Osteocyte (in vitro differentiated cells): Measurements from ENCODE around the gene CDH23. TPM values are rescaled to one million over a fixed set of nuclear protein-coding genes. Genes with fewer than 3 reads are reported as not detected.

Source experiments
- DNase-seq: peaks from one replicate; pipeline ENCODE4 v3.0.0; 2021; ENCODE audit warnings: mixed read lengths; ENCODE audit not compliant: unreplicated experiment; ENCODE audit errors: extremely low spot score
- H3K27ac Mint-ChIP-seq: one replicate; pipeline ENCODE4 v1.8.0; 2021; ENCODE audit warnings: mild to moderate bottlenecking, mixed read lengths; ENCODE audit not compliant: unreplicated experiment
- H3K27me3 Mint-ChIP-seq: one replicate; pipeline ENCODE4 v1.8.0; 2021; ENCODE audit warnings: mixed read lengths; ENCODE audit not compliant: unreplicated experiment
- H3K36me3 Mint-ChIP-seq: one replicate; pipeline ENCODE4 v1.8.0; 2021; ENCODE audit warnings: mixed read lengths; ENCODE audit not compliant: unreplicated experiment
- H3K4me1 Mint-ChIP-seq: one replicate; pipeline ENCODE4 v1.8.0; 2021; ENCODE audit warnings: mixed read lengths; ENCODE audit not compliant: unreplicated experiment
- H3K4me3 Mint-ChIP-seq: one replicate; pipeline ENCODE4 v1.8.0; 2021; ENCODE audit warnings: mild to moderate bottlenecking, moderate library complexity, mixed read lengths; ENCODE audit not compliant: unreplicated experiment
- H3K9me3 Mint-ChIP-seq: one replicate; pipeline ENCODE4 v1.8.0; 2021; ENCODE audit warnings: mixed read lengths; ENCODE audit not compliant: unreplicated experiment
- CTCF ChIP-seq: fragments of 200-600 bp; sonication (generic); IDR thresholded peaks from 2 replicates; pipeline ENCODE4 v1.5.0; 2021; ENCODE audit warnings: antibody characterized with exemption, mild to moderate bottlenecking, moderate library complexity
- total RNA-seq: library from RNA; stranded (reverse); gene quantifications from 2 replicates; pipeline ENCODE4 v1.2.1, GENCODE V29; 2021

Gene CDH23
- total RNA-seq, 1 donor from 2014 or later: not detected

- no peaks in the 10 kb centered on the region for H3K9me3 Mint-ChIP-seq
- H3K4me3 Mint-ChIP-seq: no peak overlapping the region
- no peaks in the 10 kb centered on the region for H3K4me1 Mint-ChIP-seq
- no peak for TF ChIP-seq CTCF
- H3K36me3 Mint-ChIP-seq: no peaks in the 10 kb centered on the region
- peaks cover 17% of the 10 kb centered on the region for H3K27me3 Mint-ChIP-seq
- H3K27ac Mint-ChIP-seq: no peak overlapping the region
- no peak for DNase-seq
Observed at GRCh38 chr10:71704816-71705215, 308.1 kb downstream of the CDH23 start.

GRCh38 chr10:71705582-71705981 lies 308.9 kb downstream of the CDH23 start:
- Mint-ChIP-seq H3K4me3 (no peak overlapping the region), H3K27ac (no peak overlapping the region), H3K36me3 (no peaks in the 10 kb centered on the region), H3K4me1 (no peaks in the 10 kb centered on the region), H3K9me3 (no peaks in the 10 kb centered on the region), H3K27me3 (peaks cover 22% of the 10 kb centered on the region)
- no peak for DNase-seq
- no peak for TF ChIP-seq CTCF

- no peak overlapping the region for H3K27ac Mint-ChIP-seq
Observed at GRCh38 chr10:71706216-71707121, 309.7 kb downstream of the CDH23 start.

GRCh38 chr10:71707240-71707789 lies 310.6 kb downstream of the CDH23 start:
- no peak for TF ChIP-seq CTCF
- no peaks in the 10 kb centered on the region for H3K4me1 Mint-ChIP-seq
- H3K4me3 Mint-ChIP-seq: no peak overlapping the region
- no peaks in the 10 kb centered on the region for H3K9me3 Mint-ChIP-seq
- no peak overlapping the region for H3K27ac Mint-ChIP-seq
- no peak for DNase-seq
- H3K36me3 Mint-ChIP-seq: no peaks in the 10 kb centered on the region
- peaks cover 18% of the 10 kb centered on the region for H3K27me3 Mint-ChIP-seq

More at GRCh38 chr10:71706216-71707121, 309.7 kb downstream of the CDH23 start:
- H3K4me3 Mint-ChIP-seq: no peak overlapping the region
- no peaks in the 10 kb centered on the region for H3K36me3 Mint-ChIP-seq
- no peaks in the 10 kb centered on the region for H3K9me3 Mint-ChIP-seq
- H3K27me3 Mint-ChIP-seq: peaks cover 19% of the 10 kb centered on the region
- TF ChIP-seq CTCF: no peak
- no peak for DNase-seq
- H3K4me1 Mint-ChIP-seq: no peaks in the 10 kb centered on the region

GRCh38 chr10:71708301-71708703 lies 311.6 kb downstream of the CDH23 start:
- Mint-ChIP-seq H3K36me3 (no peaks in the 10 kb centered on the region), H3K27me3 (peaks cover 18% of the 10 kb centered on the region), H3K9me3 (no peaks in the 10 kb centered on the region), H3K4me3 (no peak overlapping the region), H3K4me1 (peaks cover 1% of the 10 kb centered on the region), H3K27ac (no peak overlapping the region)
- TF ChIP-seq CTCF: peak; percentile 74
- no peak for DNase-seq
